ENCODE measurements around the gene P2RY2.

DNA sequence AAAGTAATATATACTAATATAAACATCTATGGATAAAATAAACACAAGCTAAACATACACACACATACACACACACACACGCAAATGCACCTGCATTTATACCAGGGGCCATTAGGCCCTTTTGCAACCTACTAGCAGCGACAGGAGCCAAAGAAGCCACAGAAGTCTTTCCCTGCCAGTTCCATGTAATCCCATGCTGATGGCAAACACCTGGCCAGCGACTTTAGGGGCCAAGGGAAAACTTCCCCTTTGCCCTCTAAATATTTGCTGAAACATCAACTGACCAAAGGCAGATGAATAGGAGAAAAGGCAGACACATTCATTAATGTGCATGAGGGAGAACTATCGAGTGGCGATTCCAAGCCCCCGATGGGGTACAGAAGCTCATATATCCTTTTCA is 14.8 kb upstream of the P2RY2 start:
- TF ChIP-seq CTCF (IDR thresholded peaks at IDR 0.05; ENCODE audit: insufficient read depth, low read length, poor library complexity, severe bottlenecking) (no peak), EZH2phosphoT487 (conservative IDR thresholded peaks at IDR 0.05; ENCODE audit: low read length) (no peak)

All from SU-DHL-6 (cell line).